Measurements from ENCODE around the gene EBF3.
"Not testable (repeated sequence)": the region's sequence is repeated elsewhere in the genome, so short reads cannot be mapped to it uniquely, and the experiment has no call there.

Gene EBF3

GRCh38 chr10:129927351-129928120 lies 36.5 kb downstream of the EBF3 start:
- DNase-seq, result no peak

DNA sequence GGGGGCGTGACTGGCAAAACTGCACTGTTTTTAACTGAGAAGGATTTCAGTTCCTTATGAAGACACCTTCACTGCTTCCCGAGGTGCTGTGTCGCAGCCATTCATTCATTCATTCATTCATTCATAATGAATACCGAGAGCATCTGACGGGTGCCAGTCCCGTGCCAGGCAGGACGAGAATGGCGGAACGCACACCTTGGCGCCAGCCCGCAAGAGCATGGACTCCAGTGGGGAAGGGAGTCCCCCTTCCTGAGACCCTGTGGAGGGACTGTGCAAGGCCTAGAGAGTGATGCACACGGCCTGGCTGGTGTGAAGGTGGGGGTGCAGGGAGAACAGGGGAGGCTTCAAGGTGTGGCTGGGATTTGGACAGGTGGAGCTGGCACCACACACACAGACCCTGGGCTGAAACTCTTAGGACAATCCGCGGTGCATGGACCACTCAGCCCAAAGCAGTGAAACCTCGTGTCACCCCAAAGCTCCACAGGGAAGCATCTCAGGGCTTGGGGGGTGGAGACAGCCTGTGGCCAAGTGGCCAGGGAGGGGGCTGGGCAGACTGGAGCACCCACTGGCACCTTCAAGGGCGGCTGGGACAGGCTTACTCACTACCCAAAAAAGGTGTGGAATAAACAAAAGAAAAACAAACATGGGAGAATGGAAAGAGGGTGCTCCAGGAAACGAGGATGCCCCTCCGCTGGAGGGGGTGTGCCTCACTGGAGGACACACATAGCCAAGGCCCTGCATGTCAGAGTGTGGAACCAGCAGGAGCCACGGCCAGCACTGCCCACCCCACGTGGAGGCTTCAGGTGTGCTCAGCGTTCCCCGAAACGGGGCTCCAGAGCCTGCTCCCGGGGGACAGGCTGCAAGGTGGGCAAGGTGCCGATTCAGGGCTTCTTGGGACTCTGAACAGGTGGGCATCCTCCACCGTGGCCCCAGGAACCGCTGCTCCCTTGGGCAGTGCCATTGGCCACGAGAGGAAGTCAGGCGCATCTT lies 37.7 kb downstream of the EBF3 start:
- no peak for DNase-seq

DNA sequence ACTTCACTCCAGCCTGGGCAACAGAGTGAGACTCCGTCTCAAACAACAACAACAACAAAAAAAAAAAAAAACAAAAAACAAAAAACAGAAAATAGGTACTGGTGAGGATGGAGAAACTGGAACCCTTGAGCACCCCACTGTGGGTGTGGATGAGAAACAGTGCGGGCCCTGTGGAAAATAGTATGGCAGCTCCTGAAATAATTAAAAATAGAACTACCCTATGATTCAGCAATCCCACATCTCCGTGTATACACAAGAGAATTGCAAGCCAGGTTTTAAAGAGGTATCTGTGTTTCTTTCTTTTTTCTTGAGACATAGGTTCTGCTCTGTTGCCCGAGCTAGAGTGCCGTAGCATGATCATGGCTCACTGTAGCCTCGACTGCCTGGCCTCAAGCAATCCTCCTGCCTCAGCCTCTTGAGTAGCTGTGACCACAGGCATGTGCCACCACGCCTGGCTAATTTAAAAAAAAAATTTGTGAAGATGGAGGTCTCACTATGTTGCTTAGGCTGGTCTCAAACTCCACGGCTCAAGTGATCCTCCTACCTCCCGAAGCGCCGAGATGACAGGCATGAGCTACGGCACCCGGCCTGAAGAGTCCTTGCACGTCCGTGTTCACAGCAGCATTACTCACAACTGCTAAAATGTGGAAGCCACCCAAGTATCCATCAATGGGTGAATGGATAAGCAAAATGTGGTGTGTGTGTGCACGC lies 39.5 kb downstream of the EBF3 start:
- DNase-seq, result no peak

- no peak for DNase-seq
These were observed 41.4 kb downstream of the EBF3 start for GRCh38 chr10:129922598-129923123.

GRCh38 chr10:129921801-129922597 lies 42.1 kb downstream of the EBF3 start:
- no peak for DNase-seq

DNA sequence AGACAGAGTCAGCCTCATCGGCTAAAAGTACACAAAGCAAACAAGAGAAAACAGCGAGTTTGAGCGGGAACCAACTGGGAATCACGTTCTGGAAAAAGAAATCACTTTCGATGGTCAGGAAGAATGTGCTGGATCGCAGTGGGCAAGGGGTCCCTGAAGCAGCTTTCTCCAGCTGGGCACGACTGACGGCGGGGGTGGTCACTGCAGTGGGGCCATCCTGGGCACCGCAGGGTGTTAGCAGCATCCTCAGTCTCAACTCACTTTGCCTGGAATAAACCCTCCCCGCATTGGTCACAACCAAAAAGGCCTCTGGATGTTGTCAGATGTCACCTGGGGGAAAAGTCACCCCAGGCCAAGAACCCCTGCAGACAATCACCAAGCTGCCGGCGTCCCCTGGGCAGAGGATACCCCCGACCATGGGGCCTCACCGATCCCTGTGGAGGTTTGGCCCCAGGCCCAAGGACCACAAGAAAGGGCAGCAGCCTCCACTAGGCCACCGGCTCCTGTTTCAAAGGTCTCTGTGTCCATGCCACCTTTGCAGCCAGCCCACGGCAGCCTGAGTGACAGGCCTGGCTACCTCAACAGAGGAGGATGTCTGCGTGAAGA lies 42.9 kb downstream of the EBF3 start:
- no peak for DNase-seq

GRCh38 chr10:129920187-129920586 lies 43.9 kb downstream of the EBF3 start:
- not testable (repeated sequence) for DNase-seq

DNA sequence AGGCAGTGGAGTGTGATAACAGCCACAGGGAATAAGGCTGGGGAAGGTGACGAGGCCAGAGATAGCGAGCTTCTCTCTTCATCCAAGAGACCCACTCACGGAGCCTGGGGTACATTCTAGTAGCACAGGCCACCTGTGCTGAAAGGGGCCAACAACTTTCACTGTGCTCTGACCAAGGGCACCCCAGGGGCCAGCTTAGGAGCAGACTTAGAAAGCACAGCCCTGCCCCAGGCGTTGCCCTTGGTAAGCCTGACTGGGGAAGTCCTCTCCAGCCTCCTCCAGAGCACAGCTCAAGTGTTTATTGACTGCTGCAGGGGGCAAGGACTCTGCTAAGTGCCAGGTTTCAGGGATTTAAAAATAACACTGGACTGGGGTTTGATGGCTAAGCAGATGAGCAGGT lies 44.7 kb downstream of the EBF3 start:
- DNase-seq, result no peak

DNA sequence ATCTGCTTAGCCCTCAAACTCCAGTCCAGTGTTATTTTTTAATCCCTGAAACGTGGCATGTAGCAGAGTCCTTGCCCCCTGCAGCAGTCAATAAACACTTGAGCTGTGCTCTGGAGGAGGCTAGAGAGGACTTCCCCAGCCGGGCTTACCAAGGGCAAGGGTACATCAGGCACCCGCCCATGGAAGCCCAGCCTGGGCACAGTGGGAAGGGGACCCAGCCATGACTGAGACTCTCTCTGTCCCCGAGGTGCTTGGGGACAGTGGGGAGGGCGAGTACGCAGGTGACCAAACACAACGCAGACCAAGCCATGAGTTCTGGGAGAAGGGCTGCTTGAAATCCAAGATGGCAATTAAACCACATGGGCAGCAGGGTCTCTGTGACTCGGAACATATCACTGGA lies 45.2 kb downstream of the EBF3 start:
- no peak for DNase-seq

- DNase-seq, result no peak
These were observed 45.7 kb downstream of the EBF3 start for GRCh38 chr10:129918401-129918800.

GRCh38 chr10:129917936-129918335 lies 46.1 kb downstream of the EBF3 start:
- DNase-seq, result no peak

GRCh38 chr10:129916506-129916995 lies 47.5 kb downstream of the EBF3 start:
- no peak for DNase-seq

- DNase-seq, result no peak
These were observed 48.3 kb downstream of the EBF3 start for GRCh38 chr10:129915526-129916378.

- no peak for DNase-seq
These were observed 49.1 kb downstream of the EBF3 start for GRCh38 chr10:129914960-129915359.

DNA sequence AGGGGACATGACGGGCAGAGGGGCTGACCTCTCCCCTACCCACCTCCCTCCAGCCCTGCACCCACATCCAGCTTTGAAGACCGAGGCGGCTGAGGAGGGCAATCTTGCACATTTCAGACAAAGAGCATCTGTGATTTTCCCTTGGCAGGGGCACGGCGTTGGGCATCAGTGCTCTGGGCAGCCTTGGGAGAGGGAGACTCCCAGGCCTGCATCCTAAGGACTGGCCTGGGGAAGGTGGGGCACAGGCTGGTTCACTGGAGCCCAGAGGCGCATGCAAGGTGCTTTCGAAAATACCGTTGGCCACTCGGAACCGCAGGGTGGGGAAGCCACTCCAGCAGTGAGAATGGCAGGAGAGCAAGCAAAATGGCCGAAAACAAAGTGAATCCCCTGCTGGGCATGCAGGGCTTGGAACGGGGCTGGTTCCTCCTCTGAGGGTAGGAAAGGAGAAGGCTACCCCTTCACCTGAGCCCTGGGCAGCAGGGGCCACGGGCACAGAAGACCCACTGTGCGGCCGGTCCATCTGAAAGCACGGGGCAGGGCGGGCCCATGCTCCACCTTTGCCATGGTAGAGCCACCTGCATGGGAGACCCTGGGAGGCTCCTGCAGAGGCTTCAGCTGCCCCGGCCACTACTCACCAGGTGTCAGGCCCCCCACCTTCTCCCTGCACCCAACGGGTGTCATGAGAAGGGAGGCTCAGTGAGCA lies 49.8 kb downstream of the EBF3 start:
- DNase-seq, result no peak

DNA sequence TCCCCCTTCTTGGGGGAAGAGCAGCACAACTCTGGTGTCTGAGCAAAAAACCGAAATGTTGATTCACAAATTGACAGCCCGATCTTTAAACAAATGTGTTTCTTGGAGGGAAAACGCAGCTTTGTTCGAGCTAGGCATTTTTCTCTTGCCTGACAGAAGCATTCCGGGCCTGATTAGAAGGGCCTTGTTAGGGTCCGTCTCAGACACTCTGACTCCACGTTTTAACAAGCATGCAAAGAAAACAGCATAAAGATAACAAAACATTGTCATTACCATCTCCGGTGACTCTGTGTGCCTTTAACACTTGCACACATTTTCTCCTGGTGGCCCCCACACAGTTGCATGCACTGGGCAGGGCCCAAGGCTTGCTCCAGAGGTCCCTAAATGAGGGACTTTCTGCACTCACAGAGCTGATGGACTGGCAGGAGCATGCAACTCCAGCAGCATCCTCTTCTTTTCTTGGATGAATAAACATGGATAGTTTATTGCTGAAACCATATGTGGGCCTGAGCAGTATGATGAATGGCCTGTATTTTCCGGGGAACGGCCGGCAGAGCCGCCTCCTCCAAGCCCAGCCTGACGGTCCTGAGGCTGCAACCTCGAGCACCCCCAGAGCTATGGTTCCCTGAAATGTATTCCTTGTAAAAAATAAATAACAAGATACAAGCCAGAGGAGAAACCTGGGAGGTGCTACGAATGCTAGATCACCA lies 50.9 kb downstream of the EBF3 start:
- no peak for DNase-seq

GRCh38 chr10:129912166-129912917 lies 51.7 kb downstream of the EBF3 start:
- DNase-seq, result no peak

GRCh38 chr10:129911451-129912165 lies 52.5 kb downstream of the EBF3 start:
- DNase-seq, result no peak
